Medulla oblongata (tissue), 1 donor: Measurements from ENCODE around the gene DPYD.

Source experiments
- DNase-seq: peaks from one replicate; pipeline ENCODE4 v3.0.0-alpha.2; 2015; ENCODE audit errors: extremely low spot score

The DPYD gene

DNA sequence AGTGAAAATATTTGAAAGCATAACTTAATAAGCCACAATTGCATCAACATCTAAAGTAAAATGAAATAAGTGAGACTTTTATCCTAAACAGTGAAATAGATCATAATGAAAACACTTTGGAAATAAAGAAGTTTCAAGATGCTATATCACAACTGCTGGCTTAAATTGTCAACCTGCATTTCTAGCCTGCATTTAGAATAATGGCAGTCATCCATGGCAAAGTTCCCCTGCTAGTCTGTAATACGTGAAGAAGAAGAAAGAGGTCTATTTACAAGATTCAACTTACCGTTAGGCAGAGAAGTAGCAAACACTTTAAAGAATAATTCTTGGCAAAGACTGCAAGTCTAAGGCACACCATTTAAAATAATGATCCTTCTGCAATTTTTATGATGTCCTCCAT is 133.6 kb downstream of the DPYD start:
- DNase-seq: no peak

DNA sequence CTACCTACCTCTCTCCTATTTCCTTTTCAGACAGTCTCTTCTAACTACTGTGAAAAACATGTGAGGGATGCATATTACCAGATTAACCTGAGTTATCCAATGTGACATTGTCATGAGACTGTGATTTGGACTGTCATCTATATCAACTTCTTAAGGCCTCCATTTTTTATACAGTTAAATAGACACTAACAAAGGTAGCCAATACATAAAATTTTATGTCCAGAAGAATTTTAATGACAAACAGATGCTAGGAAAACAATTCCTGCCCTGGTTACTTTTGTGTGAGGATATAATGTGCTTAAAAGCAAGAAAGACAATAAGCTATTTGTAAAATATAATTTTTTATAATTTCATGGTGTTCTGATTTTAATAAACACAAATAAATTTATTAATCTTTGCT is 136.2 kb downstream of the DPYD start:
- no peak for DNase-seq

DNA sequence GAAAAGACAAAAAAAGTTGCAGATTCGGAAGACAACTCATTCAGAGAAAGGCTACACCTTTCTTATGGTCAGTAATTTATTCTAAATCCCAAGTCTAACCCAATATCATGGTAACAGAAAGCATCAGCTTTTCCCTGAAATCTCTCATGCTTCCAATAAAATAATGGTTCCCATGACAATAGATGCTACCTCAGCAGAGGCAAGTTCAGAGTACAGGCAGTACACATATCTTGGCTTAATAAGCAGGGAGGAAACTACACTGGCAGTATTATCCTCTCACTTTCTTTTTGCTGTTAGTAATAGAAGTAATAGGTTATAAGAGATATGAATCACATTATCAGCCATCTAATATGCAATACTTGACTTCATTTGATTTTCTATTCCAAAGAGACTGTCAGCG is 137.1 kb downstream of the DPYD start:
- no peak for DNase-seq

DNA sequence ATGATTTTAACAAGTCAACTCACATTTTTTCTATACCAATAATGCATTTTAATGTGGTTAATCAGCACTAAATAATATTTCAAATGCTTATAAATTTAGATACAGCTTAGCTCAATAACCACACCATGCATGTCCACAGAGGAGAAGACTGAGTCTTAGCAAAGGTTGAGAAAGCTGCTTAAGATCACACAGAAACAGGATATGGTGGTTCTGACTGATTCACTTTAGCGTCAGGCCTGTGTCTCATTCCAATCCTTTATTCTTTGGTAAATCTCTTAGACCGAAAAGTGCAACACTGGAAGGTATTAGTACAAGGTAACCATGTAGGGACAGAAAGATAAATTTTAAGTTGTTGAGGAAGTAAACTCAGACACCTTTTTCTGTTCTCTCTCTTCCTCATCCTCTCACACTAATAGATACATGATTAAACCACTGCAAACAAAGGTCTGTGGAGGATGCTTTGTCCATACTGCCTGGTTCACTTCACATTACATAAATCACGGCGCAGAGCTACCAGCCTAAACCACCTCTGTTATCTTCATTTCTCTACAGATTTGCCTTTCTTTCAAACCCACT is 139.0 kb downstream of the DPYD start:
- no peak for DNase-seq

DNA sequence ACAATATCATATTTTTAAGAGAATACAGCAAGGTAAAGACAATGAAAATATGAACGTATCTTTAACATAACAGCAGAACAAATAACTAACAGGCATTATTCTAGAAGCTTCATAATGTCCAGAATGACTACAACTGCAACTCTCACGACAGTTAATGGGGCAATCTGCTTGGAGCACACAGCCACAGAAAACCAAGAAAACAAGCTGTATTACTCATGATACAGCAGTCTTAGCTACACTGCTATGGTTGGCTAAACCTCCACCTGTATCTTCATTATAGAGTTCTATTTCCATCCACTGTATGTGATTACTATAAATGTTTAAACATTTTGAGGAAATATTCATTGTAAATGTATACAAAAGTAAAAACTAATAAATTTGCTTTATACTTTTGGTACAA is 139.9 kb downstream of the DPYD start:
- DNase-seq: no peak

DNA sequence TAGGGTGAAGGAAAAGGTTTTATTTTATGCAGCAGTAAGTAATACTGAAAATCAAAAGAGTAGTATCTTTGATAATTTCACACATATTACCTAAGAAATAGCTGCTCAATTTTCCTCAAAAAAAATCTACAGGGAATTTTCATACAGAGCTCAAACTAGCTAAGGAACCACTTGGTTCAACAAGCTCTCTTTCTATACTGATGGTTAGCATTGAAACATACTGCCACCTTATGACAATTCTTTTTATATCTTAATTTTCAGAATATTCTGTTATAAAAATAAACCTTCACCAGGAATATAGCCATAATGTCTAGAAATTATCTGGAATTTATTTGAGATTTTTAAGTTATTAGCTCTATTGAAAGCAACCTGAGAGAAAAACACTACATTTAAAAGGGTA is 142.1 kb downstream of the DPYD start:
- no peak for DNase-seq

DNA sequence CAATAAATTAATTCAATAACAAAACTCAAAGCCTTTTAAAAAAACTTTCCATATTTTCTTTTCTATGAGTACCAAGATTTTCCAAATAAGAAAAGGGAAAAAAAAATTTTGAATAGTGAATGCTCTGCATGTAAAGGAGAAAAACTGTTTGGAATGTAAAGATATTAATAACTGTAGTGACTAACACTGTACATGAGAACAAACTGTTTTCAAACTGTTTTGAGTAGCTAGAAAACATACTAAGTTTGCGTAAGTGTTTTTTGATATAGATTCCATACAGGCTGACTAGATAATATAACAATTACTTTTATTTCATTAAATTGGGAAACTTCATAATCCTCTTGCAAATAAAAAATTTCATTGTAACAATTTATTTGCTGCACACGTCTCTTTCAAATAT is 150.5 kb downstream of the DPYD start:
- no peak for DNase-seq

DNA sequence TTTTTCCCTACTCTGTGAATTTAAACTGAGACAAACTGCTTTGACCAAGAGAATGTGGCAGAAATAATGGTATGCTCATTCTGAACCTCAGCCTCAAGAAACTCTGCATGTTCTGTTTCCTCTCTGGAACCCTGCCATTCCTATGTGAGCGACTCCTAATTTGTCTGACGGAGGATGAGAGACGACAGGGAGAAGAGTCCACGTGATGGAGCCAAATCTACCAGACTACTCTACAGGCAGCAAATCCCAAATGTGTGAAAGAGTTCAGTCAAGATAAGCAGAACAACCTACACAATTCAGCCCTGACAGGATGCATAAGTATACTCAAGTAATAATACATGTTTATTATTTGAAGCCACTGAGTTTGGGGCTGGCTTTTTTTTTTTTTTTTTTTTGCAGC is 153.5 kb downstream of the DPYD start:
- no peak for DNase-seq

DNA sequence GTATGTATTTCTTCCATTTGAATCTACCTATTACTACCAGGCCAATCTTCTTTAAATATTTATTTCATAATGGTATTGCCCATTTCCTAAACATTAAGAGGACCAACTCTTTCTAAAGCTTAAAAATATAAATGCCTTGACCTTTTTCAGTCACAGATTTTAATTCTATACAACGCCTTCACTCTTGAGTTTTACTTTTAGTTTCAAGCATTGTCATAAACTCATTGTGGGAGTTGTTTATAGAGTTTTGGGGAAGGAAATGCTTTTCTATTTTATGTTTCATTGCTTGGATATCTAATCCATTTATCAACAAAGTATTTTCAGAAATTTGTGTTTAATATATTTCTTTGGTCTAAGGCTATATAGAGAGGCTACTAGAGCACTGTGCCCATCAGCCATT is 155.8 kb downstream of the DPYD start:
- DNase-seq: no peak

DNA sequence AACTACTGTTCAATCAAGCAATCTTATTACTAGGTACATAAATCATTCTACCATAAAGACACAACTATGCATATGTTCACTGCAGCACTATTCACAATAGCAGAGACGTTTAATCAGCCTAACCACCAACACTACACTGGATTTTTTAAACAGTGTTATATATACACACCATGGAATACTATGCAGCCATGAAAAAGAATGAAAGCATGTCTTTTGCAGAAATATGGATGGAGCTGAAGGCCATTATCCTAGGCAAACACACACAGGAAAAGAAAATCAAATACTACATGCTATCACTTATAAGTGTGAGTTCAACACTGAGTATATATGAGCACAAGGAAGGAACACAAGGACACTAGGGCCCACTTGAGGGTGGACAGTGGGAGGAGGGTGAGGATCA is 159.2 kb downstream of the DPYD start:
- no peak for DNase-seq

DNA sequence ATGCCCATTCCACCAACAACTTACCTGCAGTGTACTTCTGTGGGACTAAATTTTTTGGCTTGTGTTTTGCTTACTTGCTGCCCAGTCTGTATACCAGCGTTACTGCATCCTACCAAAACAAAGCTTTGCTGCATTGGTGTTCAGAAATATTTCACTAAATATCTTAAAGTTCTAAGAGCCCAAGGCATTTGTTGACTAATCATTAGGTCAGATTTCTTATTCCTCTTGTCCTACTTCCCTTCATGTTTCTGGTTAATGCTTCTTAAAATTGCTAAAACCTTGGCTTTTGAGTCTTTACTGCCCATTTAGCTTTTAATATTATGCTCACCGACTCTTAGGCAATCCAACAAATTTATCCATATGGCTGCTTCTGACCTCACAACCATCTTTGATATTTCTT is 161.8 kb downstream of the DPYD start:
- DNase-seq: no peak

DNA sequence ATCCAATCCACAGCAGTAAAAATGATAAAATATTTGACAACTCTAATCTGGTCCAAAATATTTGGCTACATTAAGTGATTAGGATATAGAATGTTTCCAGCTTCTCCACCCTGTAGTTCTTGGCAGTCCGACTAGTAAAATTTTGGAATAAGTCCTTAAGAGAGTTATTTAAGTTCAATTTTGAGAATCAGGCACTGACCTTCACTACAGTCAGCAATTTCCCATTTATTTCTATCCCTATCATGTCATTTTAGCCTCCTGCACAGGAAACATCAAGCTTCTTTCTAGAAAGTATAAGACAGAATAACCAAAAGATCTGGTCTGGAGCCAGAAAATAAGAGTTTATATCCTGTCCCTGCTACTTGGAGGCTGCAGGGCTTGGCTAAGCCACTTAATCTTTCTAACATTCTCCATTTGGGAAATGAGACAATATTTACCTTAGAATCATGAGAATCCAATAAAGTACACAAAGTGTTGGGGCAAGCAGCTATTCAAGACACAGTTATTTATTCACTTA is 162.2 kb downstream of the DPYD start:
- DNase-seq: no peak

DNA sequence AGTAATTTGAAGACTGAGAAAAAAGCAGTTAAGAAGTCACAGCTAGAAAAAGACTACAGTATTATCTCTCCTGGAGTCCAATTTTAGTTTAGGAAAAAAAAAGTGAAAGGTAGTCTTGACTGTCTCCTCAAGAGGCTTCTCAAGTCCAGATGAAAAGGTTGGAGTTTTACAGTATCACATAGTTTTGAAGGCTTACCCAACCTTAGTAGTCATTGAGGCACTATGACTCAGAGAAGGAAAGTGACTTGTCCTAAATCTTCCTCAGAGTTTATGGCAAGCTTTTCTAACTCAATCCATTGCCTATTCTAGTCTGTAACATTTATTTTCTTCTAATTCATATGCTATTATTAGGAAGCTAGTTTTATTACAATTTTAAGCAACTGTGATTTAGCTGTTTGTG is 174.9 kb downstream of the DPYD start:
- no peak for DNase-seq

DNA sequence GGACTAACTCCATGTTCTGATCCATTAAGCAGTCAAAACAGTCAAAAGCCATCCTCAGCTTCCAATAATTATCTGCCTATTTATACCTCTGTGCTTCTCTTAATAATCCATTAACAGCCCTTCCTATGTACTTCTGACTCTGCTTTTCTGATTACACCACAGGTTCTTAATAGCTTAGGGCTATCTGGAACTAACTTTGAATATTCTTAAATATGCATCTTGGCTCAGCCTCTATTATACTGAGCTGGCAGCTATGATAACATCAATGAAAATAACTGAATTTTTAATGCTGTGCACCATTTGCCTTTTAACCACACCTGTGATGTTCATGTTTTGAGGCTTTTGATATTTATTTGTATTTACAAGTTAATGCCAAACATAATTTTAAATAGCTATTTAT is 175.9 kb downstream of the DPYD start:
- DNase-seq: no peak

DNA sequence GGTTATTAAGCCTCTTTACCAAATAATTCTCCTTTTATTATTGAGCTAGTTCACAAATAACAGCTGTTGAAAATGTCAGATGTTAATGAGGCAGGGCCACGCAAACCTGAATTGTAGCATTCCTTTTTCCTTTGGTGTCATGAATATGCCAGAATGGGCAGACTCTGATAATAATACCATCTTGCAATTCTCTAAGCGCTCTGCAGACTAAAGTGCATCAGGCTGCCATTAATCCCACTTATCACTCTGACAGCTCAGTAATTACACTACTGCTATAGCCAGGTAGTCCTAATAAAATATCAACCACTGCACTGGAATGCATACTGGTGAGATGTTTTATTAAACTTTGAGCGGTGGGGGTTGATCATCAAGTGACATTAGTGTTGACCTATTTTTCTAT is 177.7 kb downstream of the DPYD start:
- no peak for DNase-seq

DNA sequence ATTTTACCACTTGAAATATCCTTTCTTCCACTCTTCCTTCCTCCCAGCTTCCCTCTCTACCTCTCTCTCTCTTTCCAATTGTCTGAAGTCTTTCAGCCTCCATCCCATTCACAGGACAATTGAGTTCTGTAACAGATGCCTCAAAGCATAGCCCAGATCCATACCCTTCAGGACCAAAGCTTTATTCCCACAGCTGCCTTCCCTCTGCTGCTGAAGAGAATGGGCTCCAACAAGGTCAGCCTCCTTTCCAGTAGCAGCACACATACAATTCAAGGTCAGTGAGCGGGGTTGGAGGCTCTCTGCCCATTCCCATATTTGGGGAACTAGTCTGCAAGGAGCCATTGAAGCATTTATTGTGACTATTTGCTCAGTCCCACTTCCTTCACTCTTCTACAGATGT is 179.9 kb downstream of the DPYD start:
- DNase-seq: no peak

DNA sequence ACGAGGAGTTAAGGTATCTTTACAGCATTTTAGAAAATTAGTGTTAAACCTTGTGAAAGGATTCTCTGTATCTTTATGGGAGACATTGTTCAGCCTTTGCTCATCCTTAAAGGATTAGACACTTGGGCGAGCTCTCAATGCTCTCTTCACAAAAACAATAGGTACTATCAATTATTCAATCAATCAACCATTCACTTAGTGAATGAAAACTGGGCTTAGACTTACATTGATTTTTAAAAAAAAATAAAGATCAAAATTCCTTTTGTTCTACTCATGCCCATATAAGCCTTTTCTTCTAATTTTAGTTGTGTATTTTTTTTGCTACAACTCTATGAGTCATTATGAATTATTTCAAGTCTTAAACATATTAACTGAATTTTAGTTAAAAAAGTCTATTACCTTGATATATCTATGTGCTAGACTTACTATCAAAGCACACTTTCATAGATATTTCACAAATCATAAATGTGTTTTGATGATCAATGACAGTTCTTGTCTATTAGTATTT is 181.2 kb downstream of the DPYD start:
- no peak for DNase-seq

DNA sequence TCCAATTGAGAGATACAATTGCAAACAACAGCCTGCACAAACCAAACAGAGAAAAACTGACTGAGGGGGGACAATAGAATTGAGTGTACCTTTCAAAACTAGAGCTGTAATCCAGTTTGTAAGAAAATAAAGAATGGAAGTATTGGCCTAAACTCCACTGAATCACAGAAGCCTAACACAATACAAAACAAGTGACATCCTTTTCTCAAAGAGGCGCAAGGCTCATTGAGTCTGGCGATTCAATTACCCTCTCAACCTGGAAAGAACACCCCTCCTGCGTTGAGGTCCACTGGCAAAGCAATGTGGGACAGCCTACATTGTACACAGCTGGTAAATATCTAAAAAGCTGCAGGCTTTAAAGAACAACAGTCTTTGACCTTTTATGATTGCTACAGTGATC is 182.6 kb downstream of the DPYD start:
- DNase-seq: no peak

DNA sequence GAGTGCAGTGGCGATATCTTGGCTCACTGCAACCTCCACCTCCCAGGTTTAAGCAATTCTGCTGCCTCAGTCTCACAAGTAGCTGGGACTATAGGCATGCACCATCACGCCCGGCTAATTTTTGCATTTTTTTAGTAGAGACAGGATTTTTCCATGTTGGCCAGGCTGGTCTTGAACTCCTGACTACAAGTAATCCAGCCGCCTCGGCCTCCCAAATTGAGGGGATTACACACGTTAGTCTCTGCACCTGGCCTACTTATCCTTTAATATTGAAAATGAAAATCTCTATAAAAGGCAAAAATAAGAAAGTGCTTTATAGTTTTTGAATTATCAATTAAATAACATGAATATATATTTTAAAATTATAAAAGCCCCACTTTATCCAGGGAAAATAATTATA is 190.6 kb downstream of the DPYD start:
- DNase-seq: no peak

DNA sequence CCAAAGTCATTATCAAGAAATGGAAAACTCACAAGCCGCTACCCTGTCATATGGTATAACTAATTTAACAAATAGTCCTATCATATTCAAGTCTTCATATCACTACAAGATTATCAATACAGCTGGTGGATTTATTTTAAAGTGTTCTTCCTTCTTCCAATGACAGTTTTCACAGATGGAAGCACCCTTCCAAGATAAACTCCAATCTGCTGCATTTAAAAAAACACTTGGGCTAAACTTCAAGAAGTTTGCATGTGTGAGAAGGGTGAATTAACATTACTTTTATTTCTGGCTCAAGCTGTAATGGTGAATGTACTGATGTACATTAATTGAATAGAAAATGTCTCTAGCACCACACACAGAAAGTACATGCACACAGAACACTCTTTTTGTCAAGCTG is 192.4 kb downstream of the DPYD start:
- DNase-seq: no peak

DNA sequence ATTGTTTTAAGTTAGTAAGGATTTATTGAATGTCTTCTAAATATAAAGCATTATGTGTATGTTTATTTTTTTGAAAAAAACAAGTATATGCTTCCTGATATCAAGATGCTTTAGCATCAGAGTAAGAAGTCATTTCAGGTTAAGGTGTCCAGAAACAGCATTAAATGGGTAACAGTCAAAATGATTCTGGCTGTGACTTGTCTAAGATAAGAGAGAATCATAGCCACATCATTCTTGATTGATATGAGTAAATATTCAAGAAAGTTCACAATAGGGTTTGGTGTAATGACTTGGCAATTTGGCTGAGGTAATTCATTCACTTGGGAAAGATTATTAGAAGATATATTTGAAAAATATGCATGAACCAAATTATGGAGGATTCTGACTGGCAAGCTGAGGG is 193.8 kb downstream of the DPYD start:
- DNase-seq: no peak

DNA sequence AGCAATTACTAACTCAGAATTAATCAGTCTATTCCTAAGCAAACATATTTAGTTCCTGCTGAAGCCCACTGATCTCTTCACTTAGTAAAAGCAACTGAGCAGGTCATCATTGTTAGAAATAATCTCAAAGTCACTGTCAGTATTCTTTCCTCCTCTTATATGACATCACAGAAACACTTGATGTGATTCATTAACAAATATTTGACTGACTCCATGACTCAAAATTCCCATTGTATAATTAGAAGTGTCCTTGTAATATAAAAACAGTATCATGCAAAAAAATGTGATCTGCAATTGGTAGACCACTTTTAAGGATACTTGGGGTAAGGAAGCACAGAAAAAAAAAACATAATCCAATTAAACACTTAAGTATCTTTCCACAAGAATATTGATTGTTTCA is 194.4 kb downstream of the DPYD start:
- no peak for DNase-seq

DNA sequence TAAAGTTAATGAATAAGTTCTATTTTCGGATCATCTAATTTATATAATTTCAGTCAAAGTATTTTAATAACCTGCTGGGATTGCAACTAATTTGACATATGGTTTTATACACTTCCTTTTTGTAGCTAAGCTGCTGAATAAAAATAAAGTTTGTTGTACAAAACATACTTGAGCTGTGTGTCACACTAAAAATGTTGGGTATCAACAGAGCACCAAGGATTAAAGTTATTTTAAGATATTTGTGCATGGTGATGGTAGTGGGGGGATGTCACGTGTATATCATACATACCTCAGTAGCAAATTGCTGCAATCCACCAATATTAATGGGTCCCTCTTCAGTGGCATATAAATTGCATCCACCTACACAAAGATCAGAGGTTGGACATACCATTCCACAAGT is 199.6 kb downstream of the DPYD start:
- no peak for DNase-seq

DNA sequence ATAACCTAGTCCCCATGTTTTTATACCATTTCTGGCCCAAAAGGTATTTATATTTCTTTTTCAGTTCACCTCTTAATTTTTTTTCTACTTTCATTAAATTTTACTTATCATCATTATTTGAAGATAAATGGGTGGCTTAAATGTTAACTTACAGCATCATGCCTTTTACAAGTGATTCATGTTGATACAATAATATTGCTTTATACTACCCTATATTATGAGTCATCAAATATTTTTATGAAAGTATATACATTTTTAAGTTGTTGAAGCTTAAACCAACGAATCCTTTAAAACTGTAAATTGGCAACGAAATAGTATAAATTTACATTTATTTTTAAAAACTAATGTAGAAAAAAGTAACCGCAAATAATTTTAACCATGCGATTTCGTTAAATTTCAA is 207.9 kb downstream of the DPYD start:
- DNase-seq: no peak
